ENCODE results near the gene SMAD7.

SMAD7 gene

GRCh38 chr18:48950536-48951447, at the start of gene SMAD7:
Gene SMAD7 (minus strand): TSS chr18:48950965. CDS start chr18:48950424, 541 bp downstream.
- Mint-ChIP-seq H3K27me3 (no peaks in the 10 kb centered on the region), H3K4me1 (peaks cover 23% of the 10 kb centered on the region), H3K36me3 (no peaks in the 10 kb centered on the region), H3K4me3 (peak within 1 kb of the TSS; percentile 97), H3K27ac (peak within 1 kb of the TSS; percentile 90), H3K9me3 (no peaks in the 10 kb centered on the region)
- no peak for ATAC-seq (ENCODE audit: low read depth)
- DNase-seq (ENCODE audit: low spot score in 2 of 2) = no peak

- ATAC-seq (ENCODE audit: low read depth) (no peak), DNase-seq (ENCODE audit: low spot score in 2 of 2) (no peak)
- no peaks in the 10 kb centered on the region for H3K4me1 Mint-ChIP-seq
- no peak overlapping the region for H3K27ac Mint-ChIP-seq
- no peak overlapping the region for H3K4me3 Mint-ChIP-seq
- H3K36me3 Mint-ChIP-seq = no peaks in the 10 kb centered on the region
- peaks cover 11% of the 10 kb centered on the region for H3K27me3 Mint-ChIP-seq
- H3K9me3 Mint-ChIP-seq = no peaks in the 10 kb centered on the region
Measured at GRCh38 chr18:48999569-48999968, 48.8 kb upstream of the SMAD7 start.

- ATAC-seq (ENCODE audit: low read depth) = no peak
- Mint-ChIP-seq H3K4me1 (peaks cover 4% of the 10 kb centered on the region), H3K9me3 (no peaks in the 10 kb centered on the region), H3K27me3 (peaks cover 3% of the 10 kb centered on the region), H3K36me3 (no peaks in the 10 kb centered on the region), H3K4me3 (no peak overlapping the region), H3K27ac (no peak overlapping the region)
- no peak for DNase-seq (ENCODE audit: low spot score in 2 of 2)
Measured at GRCh38 chr18:48997985-48998831, 47.4 kb upstream of the SMAD7 start.

GRCh38 chr18:48997681-48997984, 46.9 kb upstream of the SMAD7 start:
- H3K36me3 Mint-ChIP-seq = no peaks in the 10 kb centered on the region
- no peak for DNase-seq (ENCODE audit: low spot score in 2 of 2)
- peaks cover 2% of the 10 kb centered on the region for H3K27me3 Mint-ChIP-seq
- H3K4me3 Mint-ChIP-seq = no peak overlapping the region
- peaks cover 9% of the 10 kb centered on the region for H3K4me1 Mint-ChIP-seq
- no peaks in the 10 kb centered on the region for H3K9me3 Mint-ChIP-seq
- no peak for ATAC-seq (ENCODE audit: low read depth)
- no peak overlapping the region for H3K27ac Mint-ChIP-seq

- Mint-ChIP-seq H3K4me3 (no peak overlapping the region), H3K36me3 (no peaks in the 10 kb centered on the region), H3K4me1 (peaks cover 13% of the 10 kb centered on the region), H3K27ac (no peak overlapping the region), H3K27me3 (peaks cover 2% of the 10 kb centered on the region), H3K9me3 (no peaks in the 10 kb centered on the region)
- DNase-seq (ENCODE audit: low spot score in 2 of 2) (no peak), ATAC-seq (ENCODE audit: low read depth) (no peak)
Measured at GRCh38 chr18:48996901-48997463, 46.2 kb upstream of the SMAD7 start.

GRCh38 chr18:48996041-48996440, 45.3 kb upstream of the SMAD7 start:
- no peak overlapping the region for H3K27ac Mint-ChIP-seq
- H3K4me3 Mint-ChIP-seq = no peak overlapping the region
- H3K9me3 Mint-ChIP-seq = no peaks in the 10 kb centered on the region
- H3K27me3 Mint-ChIP-seq = no peaks in the 10 kb centered on the region
- no peak for DNase-seq (ENCODE audit: low spot score in 2 of 2)
- no peaks in the 10 kb centered on the region for H3K36me3 Mint-ChIP-seq
- peaks cover 13% of the 10 kb centered on the region for H3K4me1 Mint-ChIP-seq
- no peak for ATAC-seq (ENCODE audit: low read depth)

- Mint-ChIP-seq H3K4me1 (peaks cover 13% of the 10 kb centered on the region), H3K4me3 (no peak overlapping the region), H3K27me3 (no peaks in the 10 kb centered on the region), H3K27ac (no peak overlapping the region), H3K9me3 (no peaks in the 10 kb centered on the region), H3K36me3 (no peaks in the 10 kb centered on the region)
- DNase-seq (ENCODE audit: low spot score in 2 of 2) = no peak
- no peak for ATAC-seq (ENCODE audit: low read depth)
Measured at GRCh38 chr18:48994926-48995835, 44.4 kb upstream of the SMAD7 start.

- DNase-seq (ENCODE audit: low spot score in 2 of 2) = no peak
- no peak for ATAC-seq (ENCODE audit: low read depth)
- H3K4me1 Mint-ChIP-seq = peaks cover 13% of the 10 kb centered on the region
- H3K4me3 Mint-ChIP-seq = no peak overlapping the region
- H3K27ac Mint-ChIP-seq = no peak overlapping the region
- no peaks in the 10 kb centered on the region for H3K36me3 Mint-ChIP-seq
- H3K27me3 Mint-ChIP-seq = no peaks in the 10 kb centered on the region
- H3K9me3 Mint-ChIP-seq = no peaks in the 10 kb centered on the region
Measured at GRCh38 chr18:48994044-48994651, 43.4 kb upstream of the SMAD7 start.

GRCh38 chr18:48993586-48993985, 42.8 kb upstream of the SMAD7 start:
- DNase-seq (ENCODE audit: low spot score in 2 of 2) (no peak), ATAC-seq (ENCODE audit: low read depth) (no peak)
- Mint-ChIP-seq H3K4me1 (peaks cover 13% of the 10 kb centered on the region), H3K4me3 (no peak overlapping the region), H3K27ac (no peak overlapping the region), H3K36me3 (no peaks in the 10 kb centered on the region), H3K27me3 (no peaks in the 10 kb centered on the region), H3K9me3 (no peaks in the 10 kb centered on the region)

GRCh38 chr18:48992791-48993555, 42.2 kb upstream of the SMAD7 start:
- Mint-ChIP-seq H3K27me3 (no peaks in the 10 kb centered on the region), H3K4me3 (peak overlapping the region; percentile 43), H3K36me3 (no peaks in the 10 kb centered on the region), H3K27ac (peak overlapping the region; percentile 54), H3K9me3 (no peaks in the 10 kb centered on the region), H3K4me1 (peaks cover 13% of the 10 kb centered on the region)
- DNase-seq (ENCODE audit: low spot score in 2 of 2) (peak; percentile 54 to 64), ATAC-seq (ENCODE audit: low read depth) (peak; percentile 100)

- Mint-ChIP-seq H3K4me1 (peaks cover 13% of the 10 kb centered on the region), H3K36me3 (no peaks in the 10 kb centered on the region), H3K27me3 (no peaks in the 10 kb centered on the region), H3K4me3 (no peak overlapping the region), H3K9me3 (no peaks in the 10 kb centered on the region), H3K27ac (peak overlapping the region; percentile 54)
- no peak for ATAC-seq (ENCODE audit: low read depth)
- DNase-seq (ENCODE audit: low spot score in 2 of 2) = no peak
Measured at GRCh38 chr18:48992133-48992532, 41.4 kb upstream of the SMAD7 start.

GRCh38 chr18:48991676-48992075, 40.9 kb upstream of the SMAD7 start:
- no peak overlapping the region for H3K4me3 Mint-ChIP-seq
- DNase-seq (ENCODE audit: low spot score in 2 of 2) = no peak
- ATAC-seq (ENCODE audit: low read depth) = no peak
- no peaks in the 10 kb centered on the region for H3K36me3 Mint-ChIP-seq
- H3K27ac Mint-ChIP-seq = no peak overlapping the region
- H3K27me3 Mint-ChIP-seq = no peaks in the 10 kb centered on the region
- no peaks in the 10 kb centered on the region for H3K9me3 Mint-ChIP-seq
- H3K4me1 Mint-ChIP-seq = peaks cover 13% of the 10 kb centered on the region

GRCh38 chr18:48991319-48991660, 40.5 kb upstream of the SMAD7 start:
- H3K4me3 Mint-ChIP-seq = no peak overlapping the region
- DNase-seq (ENCODE audit: low spot score in 2 of 2) (no peak), ATAC-seq (ENCODE audit: low read depth) (no peak)
- H3K4me1 Mint-ChIP-seq = peaks cover 13% of the 10 kb centered on the region
- no peaks in the 10 kb centered on the region for H3K9me3 Mint-ChIP-seq
- H3K36me3 Mint-ChIP-seq = no peaks in the 10 kb centered on the region
- H3K27me3 Mint-ChIP-seq = no peaks in the 10 kb centered on the region
- no peak overlapping the region for H3K27ac Mint-ChIP-seq

Data from memory B cell (primary cell).